BE2C (cell line): ENCODE data around the gene MTHFR.

Experiments used
- DNase-seq: peaks from one replicate; pipeline ENCODE4 v3.0.0-alpha.2; 2020
- H3K27me3 ChIP-seq: fragments of 250-450 bp; sonication (Bioruptor Pico); 2 replicates; pipeline ENCODE4 v1.5.1; 2020; ENCODE audit warnings: mild to moderate bottlenecking
- H3K36me3 ChIP-seq: fragments of 250-450 bp; sonication (Bioruptor Pico); 2 replicates; pipeline ENCODE4 v1.5.1; 2020; ENCODE audit warnings: mild to moderate bottlenecking
- H3K4me1 ChIP-seq: fragments of 250-450 bp; sonication (Bioruptor Pico); 2 replicates; pipeline ENCODE4 v1.5.1; 2020
- H3K4me3 ChIP-seq: 2 replicates; pipeline ENCODE4 v1.5.1; 2011; ENCODE audit warnings: low read depth, low read length
- H3K9me3 ChIP-seq: fragments of 250-450 bp; sonication (Bioruptor Pico); 2 replicates; pipeline ENCODE4 v1.5.1; 2020
- CTCF ChIP-seq: IDR thresholded peaks from 2 replicates; pipeline ENCODE4 v1.5.1; 2012; ENCODE audit warnings: mild to moderate bottlenecking, low read depth, low read length

MTHFR gene

GRCh38 chr1:11839727-11840705 lies 34.3 kb upstream of the MTHFR start:
- Histone ChIP-seq H3K4me1 (peaks cover 27% of the 10 kb centered on the region), H3K4me3 (no peak overlapping the region), H3K9me3 (no peaks in the 10 kb centered on the region), H3K36me3 (peaks cover 17% of the 10 kb centered on the region), H3K27me3 (no peaks in the 10 kb centered on the region)
- no peak for TF ChIP-seq CTCF
- no peak for DNase-seq

- peak; percentile 89 for TF ChIP-seq CTCF
- Histone ChIP-seq H3K36me3 (peaks cover 20% of the 10 kb centered on the region), H3K4me3 (no peak overlapping the region), H3K27me3 (no peaks in the 10 kb centered on the region), H3K4me1 (peaks cover 27% of the 10 kb centered on the region), H3K9me3 (no peaks in the 10 kb centered on the region)
- DNase-seq = peak; percentile 68
These were observed 32.8 kb upstream of the MTHFR start for GRCh38 chr1:11838349-11839272.

- H3K36me3 ChIP-seq = peaks cover 20% of the 10 kb centered on the region
These were observed 32.1 kb upstream of the MTHFR start for GRCh38 chr1:11837767-11838348.

GRCh38 chr1:11836955-11837766 lies 31.4 kb upstream of the MTHFR start:
- Histone ChIP-seq H3K36me3 (peaks cover 20% of the 10 kb centered on the region), H3K9me3 (no peaks in the 10 kb centered on the region), H3K27me3 (no peaks in the 10 kb centered on the region), H3K4me3 (no peak overlapping the region), H3K4me1 (peaks cover 14% of the 10 kb centered on the region)
- TF ChIP-seq CTCF = no peak
- DNase-seq = no peak

More at GRCh38 chr1:11837767-11838348, 32.1 kb upstream of the MTHFR start:
- Histone ChIP-seq H3K4me3 (no peak overlapping the region), H3K9me3 (no peaks in the 10 kb centered on the region), H3K27me3 (no peaks in the 10 kb centered on the region), H3K4me1 (peaks cover 19% of the 10 kb centered on the region)
- TF ChIP-seq CTCF = no peak
- no peak for DNase-seq

- DNase-seq = no peak
- no peak overlapping the region for H3K4me3 ChIP-seq
- H3K9me3 ChIP-seq = no peaks in the 10 kb centered on the region
- H3K27me3 ChIP-seq = no peaks in the 10 kb centered on the region
- TF ChIP-seq CTCF = no peak
- peaks cover under 1% of the 10 kb centered on the region for H3K4me1 ChIP-seq
- H3K36me3 ChIP-seq = peaks cover 15% of the 10 kb centered on the region
These were observed 29.9 kb upstream of the MTHFR start for GRCh38 chr1:11835441-11836225.
